Measurements from ENCODE around the gene TGIF2. TPM values are rescaled to one million over a fixed set of nuclear protein-coding genes. Genes with fewer than 3 reads are reported as not detected.

The TGIF2 gene
- total and polyA plus RNA-seq, 2 of the 4 experiments (the other 2 are of a cell fraction) = 9.7 to 12.7 TPM

DNA sequence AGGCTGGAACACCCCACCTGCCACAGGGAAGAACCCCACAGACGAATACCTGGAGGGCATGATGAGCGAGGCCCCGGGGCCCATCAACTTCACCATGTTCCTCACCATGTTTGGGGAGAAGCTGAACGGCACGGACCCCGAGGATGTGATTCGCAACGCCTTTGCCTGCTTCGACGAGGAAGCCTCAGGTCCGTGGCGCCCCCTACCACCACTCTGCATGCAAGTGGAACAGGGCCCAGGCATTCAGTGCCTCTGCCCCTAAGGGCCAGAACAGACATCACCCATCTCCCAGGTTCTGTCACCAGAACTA is 25.4 kb upstream of the TGIF2 start (continued):
- TF ChIP-seq, protein P1, sequence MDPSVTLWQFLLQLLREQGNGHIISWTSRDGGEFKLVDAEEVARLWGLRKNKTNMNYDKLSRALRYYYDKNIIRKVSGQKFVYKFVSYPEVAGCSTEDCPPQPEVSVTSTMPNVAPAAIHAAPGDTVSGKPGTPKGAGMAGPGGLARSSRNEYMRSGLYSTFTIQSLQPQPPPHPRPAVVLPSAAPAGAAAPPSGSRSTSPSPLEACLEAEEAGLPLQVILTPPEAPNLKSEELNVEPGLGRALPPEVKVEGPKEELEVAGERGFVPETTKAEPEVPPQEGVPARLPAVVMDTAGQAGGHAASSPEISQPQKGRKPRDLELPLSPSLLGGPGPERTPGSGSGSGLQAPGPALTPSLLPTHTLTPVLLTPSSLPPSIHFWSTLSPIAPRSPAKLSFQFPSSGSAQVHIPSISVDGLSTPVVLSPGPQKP (IDR thresholded peaks at IDR 0.05; ENCODE audit: borderline replicate concordance, low read depth, low read length) = no peak
- TF ChIP-seq USF2 (IDR thresholded peaks at IDR 0.05; ENCODE audit: low read depth, low read length) (no peak), CHD1 (IDR thresholded peaks at IDR 0.05; ENCODE audit: low read depth, low read length) (no peak)

All from IMR-90 (cell line).